Mucosa of descending colon (tissue), 3 donors: ENCODE measurements around the gene EYA3. TPM values are rescaled to one million over a fixed set of nuclear protein-coding genes. Genes with fewer than 3 reads are reported as not detected.

ENCODE experiments used
- ATAC-seq: fragments of 200-7000 bp; cut with Tn5 transposase; one replicate; pipeline ENCODE4 v1.9.1; 2020; ENCODE audit warnings: mild to moderate bottlenecking, moderate library complexity
- DNase-seq, 3 donors: peaks; one replicate each; pipeline ENCODE4 v3.0.0-alpha.2; 2020
- H3K36me3 ChIP-seq: fragments of 200-600 bp; one replicate; pipeline ENCODE4 v1.8.0; 2021; ENCODE audit warnings: low read depth, mild to moderate bottlenecking
- H3K4me1 ChIP-seq: fragments of 200-600 bp; one replicate; pipeline ENCODE4 v1.8.0; 2021; ENCODE audit warnings: low read depth, mild to moderate bottlenecking
- H3K4me3 ChIP-seq: fragments of 200-600 bp; one replicate; pipeline ENCODE4 v1.8.0; 2021; ENCODE audit warnings: mild to moderate bottlenecking
- H3K9me3 ChIP-seq: fragments of 200-600 bp; one replicate; pipeline ENCODE4 v1.8.0; 2021; ENCODE audit warnings: mild to moderate bottlenecking
- CTCF ChIP-seq: fragments of 200-600 bp; IDR thresholded peaks from one replicate; pipeline ENCODE4 v1.8.0; 2022; ENCODE audit warnings: antibody characterized with exemption, mild to moderate bottlenecking
- intact Hi-C, 2 donors: fragments of 100-400 bp; cut with DNase I in 1 of 2; cut with micrococcal nuclease in 1 of 2; formaldehyde crosslinking; loops; one replicate each; pipeline versions ENCODE4 v1.11.0 to v1.11.1; 2022; cut with DNase I, micrococcal nuclease
- total RNA-seq, 3 donors: library from RNA; stranded (reverse); fragmentation: NEBNext Ultra II Directional in 2 of 3; extraction: Animal tissue kit (Norgen Biotek cat#: 25700) in 2 of 3; gene quantifications; one replicate each; pipeline versions ENCODE4 v1.2.1 to v1.2.4, GENCODE V29; 2021 to 2023
- donor health status: DM: no; HTN: no; CAD: no; lungs with moderate emphysema.
- donor health status: DM: no; HTN: no; CAD: no.
- donor health status: DM: no; HTN: yes; CAD: no.

Gene EYA3
- total RNA-seq, 3 donors from 2014 or later: 19.2 to 22.8 (median 19.9) TPM

- DNase-seq: no peak
- H3K4me3 ChIP-seq: no peak overlapping the region
- H3K36me3 ChIP-seq: no peaks in the 10 kb centered on the region
- peaks cover 6% of the 10 kb centered on the region for H3K4me1 ChIP-seq
- intact Hi-C loops: no loop called here
- ATAC-seq: no peak
- no peak for TF ChIP-seq CTCF
- H3K9me3 ChIP-seq: no peaks in the 10 kb centered on the region
These were observed 21.8 kb downstream of the EYA3 start for GRCh38 chr1:28066393-28067154.

GRCh38 chr1:28064064-28064463 is 24.3 kb downstream of the EYA3 start:
- H3K4me3 ChIP-seq: no peak overlapping the region
- no peak for TF ChIP-seq CTCF
- ATAC-seq: no peak
- no peaks in the 10 kb centered on the region for H3K9me3 ChIP-seq
- peaks cover 6% of the 10 kb centered on the region for H3K4me1 ChIP-seq
- no peaks in the 10 kb centered on the region for H3K36me3 ChIP-seq
- DNase-seq: no peak
- intact Hi-C loops: no loop called here

DNA sequence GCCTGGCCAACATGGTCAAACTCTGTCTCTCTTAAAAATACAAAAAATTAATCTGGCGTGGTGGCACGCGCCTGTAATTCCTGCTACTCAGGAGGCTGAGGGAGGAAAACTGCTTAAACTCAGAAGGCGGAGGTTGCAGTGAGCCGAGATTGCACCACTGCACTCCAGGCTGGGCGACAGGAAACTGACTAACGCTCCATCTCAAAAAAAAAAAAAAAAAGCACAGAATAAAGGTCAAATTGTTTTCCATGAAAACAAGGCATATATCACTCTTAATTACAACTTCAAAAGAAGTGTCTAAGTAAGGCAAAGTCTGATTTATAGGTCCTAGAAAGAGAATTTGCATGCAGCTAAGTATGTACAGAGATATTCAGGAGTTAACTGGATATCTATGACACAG is 25.6 kb downstream of the EYA3 start:
- peaks cover 6% of the 10 kb centered on the region for H3K4me1 ChIP-seq
- DNase-seq (no peak), ATAC-seq (no peak)
- no peak overlapping the region for H3K4me3 ChIP-seq
- no peaks in the 10 kb centered on the region for H3K9me3 ChIP-seq
- intact Hi-C loops: no loop called here
- no peaks in the 10 kb centered on the region for H3K36me3 ChIP-seq
- TF ChIP-seq CTCF: no peak

- Histone ChIP-seq H3K9me3 (no peaks in the 10 kb centered on the region), H3K36me3 (no peaks in the 10 kb centered on the region), H3K4me3 (no peak overlapping the region), H3K4me1 (no peaks in the 10 kb centered on the region)
- ATAC-seq (no peak), DNase-seq (no peak)
- intact Hi-C loops: no loop called here
- no peak for TF ChIP-seq CTCF
These were observed 29.2 kb downstream of the EYA3 start for GRCh38 chr1:28058971-28059878.

GRCh38 chr1:28058168-28058567 is 30.2 kb downstream of the EYA3 start:
- no peaks in the 10 kb centered on the region for H3K9me3 ChIP-seq
- H3K4me3 ChIP-seq: no peak overlapping the region
- intact Hi-C loops: no loop called here
- DNase-seq (no peak), ATAC-seq (no peak)
- H3K36me3 ChIP-seq: no peaks in the 10 kb centered on the region
- no peak for TF ChIP-seq CTCF
- no peaks in the 10 kb centered on the region for H3K4me1 ChIP-seq
